HG02642 (cell line): ENCODE measurements around the gene MAT1A.

ENCODE experiments used
- ATAC-seq: cut with Tn5 transposase; IDR thresholded peaks from one replicate; pipeline ENCODE4 v1.9.1; 2021; ENCODE audit warnings: mild to moderate bottlenecking; ENCODE audit not compliant: unreplicated experiment, poor library complexity

Gene MAT1A

DNA sequence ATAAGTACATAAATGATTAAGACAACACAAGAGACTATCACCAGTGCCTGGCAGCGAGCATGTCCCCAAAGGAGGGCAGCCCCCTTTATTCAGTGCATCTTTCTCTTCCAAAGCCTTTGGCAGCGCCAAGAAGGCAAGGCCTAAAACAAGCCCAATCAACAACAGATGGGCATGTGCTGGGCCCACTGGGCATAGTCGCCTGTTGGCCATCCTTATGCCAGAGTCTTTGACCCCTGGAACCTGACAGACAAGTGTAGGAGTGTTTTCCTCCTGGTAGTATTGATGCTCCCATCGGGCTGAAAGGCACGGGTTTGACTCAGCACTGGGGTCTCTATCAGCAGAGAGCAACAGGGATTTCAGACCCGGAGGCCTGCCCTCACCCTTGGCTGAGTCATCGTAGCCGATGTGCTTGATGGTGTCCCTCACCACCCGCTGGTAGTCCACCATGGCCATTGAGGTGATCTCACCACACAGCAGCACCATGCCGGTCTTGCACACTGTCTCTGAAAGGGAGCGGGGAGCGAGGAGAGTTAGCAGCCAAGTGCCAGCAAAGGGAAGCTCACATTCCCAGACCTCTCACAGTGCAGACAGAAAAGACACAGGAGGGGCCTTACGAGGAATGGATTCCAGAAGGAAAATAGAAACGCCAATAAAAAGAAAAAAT, 5.8 kb downstream of the MAT1A start:
- no peak for ATAC-seq

- ATAC-seq, result no peak
These were observed 6.3 kb downstream of the MAT1A start for GRCh38 chr10:80283119-80283518.

DNA sequence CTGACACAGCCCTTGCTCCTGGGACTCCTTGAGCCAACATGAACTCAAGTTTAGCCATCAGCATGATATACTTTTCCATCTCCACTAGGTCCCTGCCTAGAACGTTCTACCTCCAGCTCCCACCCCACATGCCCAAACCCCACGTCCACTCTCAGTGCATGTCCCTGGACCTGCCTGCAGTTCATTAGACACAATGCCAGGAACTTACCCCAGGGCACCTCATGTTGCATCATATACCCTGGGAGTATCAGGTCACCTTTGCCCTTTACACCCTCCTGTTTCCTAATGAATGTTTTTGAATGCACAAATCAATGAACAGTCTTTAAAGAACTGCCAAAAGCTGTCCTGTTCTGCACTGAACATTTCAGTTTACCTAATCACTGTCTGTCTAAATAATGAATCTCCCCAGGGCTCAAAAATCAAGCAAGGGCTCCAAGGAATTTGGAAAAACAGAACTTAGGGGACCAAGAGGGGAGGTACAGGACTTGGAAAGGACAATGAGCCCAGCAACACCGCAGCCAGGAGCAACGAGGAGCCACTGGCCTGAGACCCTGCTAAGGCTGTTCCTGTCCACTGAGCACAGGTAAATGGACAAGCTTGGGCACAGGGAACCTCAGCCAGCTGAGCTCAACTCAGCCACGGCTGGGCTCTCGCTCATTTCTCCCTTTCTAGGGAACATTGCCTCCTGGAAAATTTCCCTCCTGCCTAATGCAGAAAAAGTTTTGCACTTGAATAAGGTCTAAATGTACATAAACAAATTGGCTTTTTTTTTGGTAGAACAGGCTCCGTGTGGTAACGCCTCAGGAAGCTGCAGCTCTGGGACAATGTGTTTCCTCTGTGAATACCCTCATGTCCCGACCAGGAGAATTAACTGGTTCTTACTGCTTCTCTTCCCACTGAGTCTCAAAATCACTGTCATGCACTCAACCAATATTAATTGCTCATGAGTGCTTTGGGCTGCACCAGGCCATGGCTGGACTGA, 7.4 kb downstream of the MAT1A start:
- no peak for ATAC-seq

GRCh38 chr10:80281292-80281691, 8.2 kb downstream of the MAT1A start:
- peak; percentile 75 for ATAC-seq

DNA sequence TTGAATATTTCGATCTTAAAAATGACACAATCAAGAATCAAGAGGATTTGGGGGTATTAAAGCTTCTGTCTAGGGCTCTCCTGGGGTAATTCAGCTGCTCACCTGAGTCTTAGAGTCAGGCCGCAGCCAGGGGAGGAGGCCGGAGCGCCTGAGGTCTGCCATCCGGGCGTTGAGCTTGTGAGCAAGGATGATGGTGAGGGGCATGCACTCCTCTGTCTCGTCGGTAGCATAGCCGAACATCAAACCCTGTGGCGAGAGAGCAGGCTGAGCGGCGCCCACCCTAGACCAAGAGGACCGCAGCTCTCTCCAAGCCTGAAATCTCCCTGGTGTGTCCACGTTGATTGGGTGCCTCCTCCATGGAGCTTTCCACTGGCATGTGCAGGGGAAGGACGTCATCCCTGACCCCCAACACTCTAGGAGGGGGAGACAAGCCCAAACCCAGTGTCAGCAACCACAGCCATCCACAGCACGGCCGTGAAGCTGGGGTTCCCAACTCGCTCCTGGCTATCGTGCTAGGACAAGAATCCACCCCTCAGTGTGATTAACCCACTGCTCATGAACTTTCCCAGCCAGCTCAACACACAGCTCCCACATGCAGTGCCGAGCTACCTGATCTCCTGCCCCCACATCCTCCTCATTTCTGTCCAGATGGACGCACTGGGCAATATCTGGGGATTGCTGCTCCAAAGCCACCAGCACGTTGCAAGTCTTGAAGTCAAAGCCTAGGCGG, 9.2 kb downstream of the MAT1A start:
- no peak for ATAC-seq

DNA sequence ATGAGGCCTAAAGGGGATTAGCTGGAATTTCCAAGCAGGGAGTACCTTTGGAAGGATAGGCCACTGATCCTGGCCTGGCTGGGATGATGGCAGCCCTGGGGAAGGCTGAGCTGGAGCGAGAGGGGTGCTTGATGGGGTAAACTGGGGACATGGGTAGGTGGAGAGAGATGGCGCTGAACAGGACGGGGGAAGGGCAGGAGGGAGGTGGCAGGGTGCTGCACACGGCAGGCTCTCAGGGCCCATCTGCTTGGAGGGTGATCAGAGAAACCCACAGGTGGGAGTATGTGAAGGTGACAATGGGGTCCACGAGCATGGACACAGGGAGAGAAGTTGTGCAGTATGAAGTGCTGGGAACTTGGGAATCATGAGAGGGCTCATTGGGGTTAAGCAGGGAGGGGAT, 10.3 kb downstream of the MAT1A start:
- no peak for ATAC-seq

- ATAC-seq, result no peak
These were observed 11.0 kb downstream of the MAT1A start for GRCh38 chr10:80278480-80278879.

DNA sequence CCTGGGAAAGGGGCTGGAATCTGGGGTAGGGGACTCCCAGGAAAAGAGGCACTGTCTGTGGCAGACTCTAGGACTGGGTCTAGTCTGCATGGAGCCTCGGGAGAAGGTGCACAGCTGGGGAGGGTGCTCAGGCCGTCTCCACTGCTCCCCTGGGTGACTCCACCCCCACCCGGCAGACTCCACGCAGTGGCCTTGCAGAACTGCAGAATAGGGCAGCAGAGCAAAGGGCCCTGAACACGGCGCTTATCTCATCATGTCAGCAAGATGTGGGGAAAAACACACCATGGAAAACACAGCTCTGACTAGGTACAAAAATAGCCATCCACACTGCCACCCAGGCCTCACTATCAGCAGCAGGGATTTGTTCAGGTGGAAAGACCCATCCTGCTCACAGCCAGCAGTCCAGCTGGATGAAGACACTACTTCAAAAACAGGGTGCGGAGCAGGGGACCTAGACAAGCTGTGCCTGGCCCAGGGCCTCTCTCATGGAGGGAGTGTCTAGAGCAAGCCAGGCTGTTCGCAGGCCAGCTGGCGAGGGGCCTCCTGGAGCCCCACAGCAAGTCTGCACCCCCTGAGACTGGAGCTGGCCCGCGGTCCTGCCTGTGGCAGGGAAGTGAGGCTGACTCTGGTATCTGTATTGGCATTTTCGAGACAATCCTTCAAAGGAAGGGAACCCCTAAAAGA, 11.7 kb downstream of the MAT1A start:
- ATAC-seq, result no peak

DNA sequence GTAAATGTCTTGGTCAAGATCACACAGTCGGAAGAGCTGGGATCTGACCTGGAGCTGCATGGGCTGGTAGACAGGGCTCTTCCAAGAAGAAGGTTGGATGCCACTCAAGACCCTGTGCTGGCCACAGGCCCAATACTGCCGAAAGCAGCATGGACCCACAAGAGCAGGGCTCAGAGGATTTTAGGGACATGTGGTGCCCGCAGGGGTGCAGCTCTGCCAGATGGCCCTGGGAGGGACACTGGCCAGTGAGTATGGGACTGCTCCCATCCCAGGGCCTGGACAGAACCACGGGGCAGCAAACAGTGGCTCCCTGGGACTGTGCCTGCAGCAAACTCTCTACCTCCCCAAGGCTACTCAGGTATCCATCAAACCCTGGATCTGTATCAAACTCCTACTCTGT, 12.4 kb downstream of the MAT1A start:
- ATAC-seq, result no peak

DNA sequence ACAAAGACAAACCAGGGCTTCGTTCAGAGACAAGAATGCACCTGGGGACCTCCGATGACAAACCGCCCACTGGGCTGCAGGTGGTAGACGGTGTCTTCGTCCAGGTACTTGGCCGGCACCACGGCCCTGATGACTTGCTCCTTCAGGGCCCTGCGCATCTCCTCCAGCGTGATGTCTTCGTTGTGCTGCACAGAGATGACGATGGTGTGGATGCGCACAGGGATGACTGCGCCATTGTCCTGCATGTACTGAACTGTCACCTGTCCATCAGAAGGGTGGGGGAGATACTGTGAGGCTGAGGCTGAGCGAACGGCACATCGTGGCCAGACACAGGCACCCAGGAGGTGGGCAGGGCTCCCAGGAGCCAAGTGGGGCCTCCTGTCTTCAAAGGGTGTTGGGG, 13.1 kb downstream of the MAT1A start:
- ATAC-seq, result no peak

DNA sequence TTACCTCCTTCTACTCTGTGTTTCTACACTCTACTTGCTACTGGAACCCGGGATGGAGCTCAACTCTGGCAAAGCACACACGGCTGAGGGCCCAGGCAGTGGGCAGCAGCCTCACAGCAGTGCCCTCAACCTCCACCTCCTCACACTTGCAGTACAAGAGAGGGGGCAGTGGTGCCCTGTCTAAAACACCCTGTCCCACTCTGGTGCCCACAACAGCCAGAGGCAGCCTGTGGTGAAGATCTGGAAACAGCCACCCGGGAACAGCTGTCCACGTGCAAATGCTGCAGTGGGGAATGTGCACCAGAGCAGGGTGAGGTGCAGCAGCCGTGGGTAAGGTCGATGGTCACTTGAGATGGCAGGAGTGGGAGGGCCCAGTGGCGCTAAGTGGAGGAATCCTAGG, 13.7 kb downstream of the MAT1A start:
- ATAC-seq, result no peak

DNA sequence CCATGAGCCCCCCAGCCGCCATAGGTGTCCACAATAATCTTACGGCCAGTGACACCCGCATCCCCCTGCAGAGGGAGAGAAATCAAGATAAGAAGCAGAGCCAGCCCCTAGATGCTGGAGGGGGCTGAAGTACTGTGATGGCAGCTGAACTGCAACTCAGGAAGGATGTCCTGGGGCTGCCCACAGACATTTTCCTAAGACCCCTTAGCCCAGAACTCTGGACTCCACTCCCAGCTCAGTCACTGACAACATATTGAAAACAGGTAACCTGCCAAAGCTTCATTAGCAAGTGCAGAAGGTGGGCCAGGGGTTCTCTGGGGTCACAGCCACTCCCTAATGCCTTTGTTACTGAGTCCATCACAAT, 14.3 kb downstream of the MAT1A start:
- ATAC-seq, result no peak

DNA sequence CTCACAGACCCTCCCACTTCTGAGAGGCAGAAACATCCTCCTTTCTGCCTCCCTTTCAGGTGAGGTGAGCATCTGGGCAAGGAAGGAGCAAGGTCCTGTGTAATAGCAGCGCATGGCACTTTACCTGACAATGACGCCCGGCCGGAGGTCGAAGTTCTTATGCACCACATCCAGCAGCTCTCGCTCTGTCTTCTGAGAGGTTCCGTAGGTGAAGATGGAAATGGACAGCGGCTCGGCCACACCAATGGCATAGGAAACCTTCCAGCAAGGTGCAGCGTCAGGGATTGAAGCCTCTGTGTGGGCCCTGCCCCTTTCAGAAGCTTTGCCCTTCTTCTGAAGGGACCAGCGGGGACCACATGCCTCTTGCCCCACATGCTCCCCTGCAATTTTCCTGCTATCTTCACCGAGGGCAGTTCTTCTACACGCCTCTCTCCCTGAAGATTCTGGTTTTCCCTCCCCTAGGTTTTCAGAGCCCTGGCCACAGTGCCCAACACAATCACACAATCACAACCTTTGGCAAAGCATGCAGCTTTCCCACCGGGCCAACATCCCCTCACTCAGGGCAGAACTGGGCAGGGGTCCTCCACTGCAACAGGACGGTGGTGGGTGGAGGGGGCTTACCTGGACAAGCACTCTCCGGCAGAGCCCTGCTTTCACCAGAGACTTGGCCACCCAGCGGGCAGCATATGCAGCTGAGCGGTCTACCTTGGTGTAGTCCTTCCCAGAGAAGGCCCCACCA, 14.9 kb downstream of the MAT1A start:
- no peak for ATAC-seq

DNA sequence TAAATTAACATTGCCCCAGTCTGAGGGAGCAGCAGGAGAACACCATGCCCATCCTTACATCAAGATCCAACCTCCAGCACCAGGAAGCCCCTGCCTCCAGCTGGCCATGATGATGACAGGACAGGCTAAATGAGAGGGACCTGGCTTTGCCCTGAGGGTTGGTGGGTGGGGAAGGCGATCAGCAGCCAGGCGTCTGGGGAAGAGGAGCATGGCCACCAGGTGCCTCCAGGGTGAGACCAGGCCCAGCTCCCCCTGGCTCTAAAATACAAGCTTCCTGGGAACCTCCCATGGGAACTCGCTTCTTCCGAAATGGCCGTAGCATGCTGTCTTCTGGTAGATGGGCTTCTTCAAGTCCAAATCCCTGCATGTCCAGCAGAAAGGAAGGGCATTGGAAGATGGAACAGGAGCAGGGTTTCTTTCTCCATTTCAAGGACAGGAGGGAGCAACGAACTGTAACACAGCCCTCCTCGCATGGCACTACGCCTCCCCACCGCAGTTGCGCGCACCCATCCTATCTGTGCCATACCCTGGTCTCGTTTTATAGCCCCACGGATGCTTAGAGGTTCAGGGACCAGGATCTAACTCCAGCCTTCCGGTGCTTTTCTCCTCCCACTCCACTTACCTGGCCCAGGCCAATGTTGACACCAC, 15.8 kb downstream of the MAT1A start:
- no peak for ATAC-seq

GRCh38 chr10:80272793-80273522, 16.5 kb downstream of the MAT1A start:
- no peak for ATAC-seq

- ATAC-seq, result no peak
These were observed 18.0 kb downstream of the MAT1A start for GRCh38 chr10:80271416-80271815.

DNA sequence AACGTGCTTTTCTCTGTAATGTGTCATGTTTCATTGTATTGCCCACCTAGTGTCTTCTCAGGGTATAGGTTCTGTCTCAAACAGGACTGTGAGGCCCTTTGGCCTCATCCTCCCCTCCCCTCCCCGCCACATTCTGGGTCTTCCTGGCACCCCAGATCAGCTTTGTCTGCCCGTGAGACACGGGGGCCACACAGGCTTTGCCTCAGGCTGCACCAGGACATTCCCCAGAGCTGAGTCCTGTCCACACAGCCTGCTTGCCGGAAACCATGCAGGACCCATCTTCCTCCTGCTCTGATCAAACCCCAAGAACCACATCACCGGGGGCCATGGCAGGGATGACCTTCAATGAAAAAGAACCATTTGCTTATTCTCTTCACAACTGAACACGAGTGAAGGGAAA, 18.6 kb downstream of the MAT1A start:
- no peak for ATAC-seq

DNA sequence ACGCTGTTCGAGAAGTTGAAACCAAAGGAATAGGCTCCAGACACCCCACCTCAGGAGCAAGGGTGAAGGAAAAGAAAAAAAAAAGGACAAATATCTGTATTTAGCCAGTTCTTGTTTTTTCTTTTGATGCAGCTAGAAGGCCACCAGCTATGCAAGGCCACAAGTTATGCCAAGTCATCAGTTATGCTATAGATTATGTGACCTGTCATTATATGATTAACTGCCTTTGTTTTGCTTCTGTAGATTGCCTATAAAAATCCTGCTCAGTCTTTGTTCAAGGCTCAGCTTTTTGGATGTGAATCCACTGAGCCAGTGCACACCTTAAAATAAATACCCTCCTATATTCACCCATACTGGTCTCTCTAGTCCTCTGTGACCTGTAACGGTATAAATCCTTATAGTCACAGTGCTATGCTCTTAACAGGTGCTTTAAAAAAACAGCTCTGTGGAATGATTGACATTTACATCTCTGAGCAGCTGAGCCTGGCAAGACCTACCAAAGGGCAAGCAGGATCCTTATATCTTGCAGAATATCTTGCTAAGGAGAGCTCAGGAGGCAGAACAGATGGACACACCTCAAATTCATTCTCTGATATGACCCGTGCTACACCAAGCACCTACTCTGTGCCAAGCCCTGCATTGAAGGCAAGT, 20.4 kb downstream of the MAT1A start:
- no peak for ATAC-seq
